AG08395 (cell line): ENCODE measurements around the gene DEPDC5.

Source experiments
- DNase-seq: peaks from one replicate; pipeline ENCODE4 v3.0.0; 2012; ENCODE audit warnings: mixed read lengths, low spot score

Gene DEPDC5

GRCh38 chr22:31950226-31950625, 196.4 kb downstream of the DEPDC5 start:
- peak; percentile 54 for DNase-seq

DNA sequence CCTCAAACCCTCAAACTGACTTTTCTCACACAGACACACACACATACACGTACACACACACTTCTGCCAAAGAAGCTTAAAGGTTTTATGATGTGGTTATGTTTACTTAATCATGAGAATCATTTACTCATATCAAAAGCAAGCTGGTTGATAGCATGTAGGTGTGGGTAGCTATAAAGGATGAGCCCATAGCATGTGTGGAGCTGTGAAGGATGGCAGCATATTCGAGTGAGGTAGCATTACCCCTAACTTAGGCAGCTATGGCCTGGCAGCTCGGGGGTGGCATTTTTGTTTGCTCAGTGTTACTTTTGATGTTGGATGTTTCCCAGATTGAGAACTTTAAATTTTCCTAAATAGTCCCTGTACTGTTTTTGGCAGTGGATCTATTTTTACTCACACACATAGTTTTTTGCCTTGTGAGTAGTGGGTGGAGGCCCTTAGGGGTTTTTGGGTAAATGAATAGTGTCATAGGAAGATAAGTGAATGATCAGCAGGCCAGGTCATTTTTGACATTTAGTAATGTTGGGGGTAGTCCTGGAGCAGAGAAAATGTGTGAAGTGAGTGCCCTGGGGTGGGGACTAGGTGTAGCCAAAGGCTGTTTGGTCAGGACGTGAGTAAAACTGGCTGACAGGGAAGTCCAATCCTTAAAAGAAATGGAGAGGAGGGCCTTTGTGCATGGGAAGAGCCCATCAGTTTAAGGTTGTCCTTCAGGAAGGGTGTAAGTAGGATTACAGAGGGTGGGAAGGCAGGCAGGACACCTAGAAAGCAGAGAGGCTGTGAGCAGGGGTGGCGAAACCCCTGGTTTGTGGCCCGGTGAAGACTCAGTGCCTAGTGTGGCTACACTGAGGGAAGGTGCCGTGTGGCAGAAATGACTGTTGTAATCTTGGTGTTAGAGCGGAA, 197.6 kb downstream of the DEPDC5 start:
- no peak for DNase-seq

- no peak for DNase-seq
These were observed 198.2 kb downstream of the DEPDC5 start for GRCh38 chr22:31952094-31952401.

- peak; percentile 82 for DNase-seq
These were observed 198.7 kb downstream of the DEPDC5 start for GRCh38 chr22:31952472-31952871.

GRCh38 chr22:31953261-31953660, 199.4 kb downstream of the DEPDC5 start:
- DNase-seq, result no peak

- DNase-seq, result no peak
These were observed 201.0 kb downstream of the DEPDC5 start for GRCh38 chr22:31954535-31955523.

DNA sequence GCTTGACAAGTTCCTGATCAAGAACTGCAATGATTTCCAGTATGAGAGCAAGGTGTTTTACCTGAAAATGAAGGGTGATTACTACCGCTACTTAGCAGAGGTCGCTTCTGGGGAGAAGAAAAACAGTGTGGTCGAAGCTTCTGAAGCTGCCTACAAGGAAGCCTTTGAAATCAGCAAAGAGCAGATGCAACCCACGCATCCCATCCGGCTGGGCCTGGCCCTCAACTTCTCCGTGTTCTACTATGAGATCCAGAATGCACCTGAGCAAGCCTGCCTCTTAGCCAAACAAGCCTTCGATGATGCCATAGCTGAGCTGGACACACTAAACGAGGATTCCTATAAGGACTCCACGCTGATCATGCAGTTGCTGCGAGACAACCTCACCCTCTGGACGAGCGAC, 202.5 kb downstream of the DEPDC5 start:
- no peak for DNase-seq
